Panc1 (cell line): Measurements from ENCODE around the gene ZKSCAN1. TPM values are rescaled to one million over a fixed set of nuclear protein-coding genes. Genes with fewer than 3 reads are reported as not detected.

Experiments
- ATAC-seq: fragments of 200-7000 bp; cut with Tn5 transposase; 2 replicates; pipeline ENCODE4 v1.9.1; 2020; ENCODE audit warnings: mild to moderate bottlenecking, moderate library complexity
- BruUV-seq: library from RNA; stranded (reverse); fragments of 400-500 nt; replicated peaks from 2 replicates; lab custom pipeline; 2021; lab: Mats Ljungman, UMichigan
- CTCF ChIA-PET: fragments of 300-600 bp; sonication (Branson Sonifier 250); formaldehyde crosslinking; loops from one replicate; lab custom pipeline; 2022; ENCODE audit warnings: antibody characterized with exemption; lab: Charles Lee
- POLR2A ChIA-PET: fragments of 300-600 bp; sonication (Branson Sonifier 250); formaldehyde crosslinking; loops from one replicate; lab custom pipeline; 2022; ENCODE audit warnings: antibody characterized with exemption; lab: Charles Lee
- DNase-seq: peaks from one replicate; pipeline ENCODE4 v3.0.0-alpha.2; 2010; ENCODE audit warnings: low read depth, low spot score
- H3K27ac ChIP-seq: 2 replicates; pipeline ENCODE4 v1.5.1; 2011; ENCODE audit warnings: mild to moderate bottlenecking, low read length, inconsistent platforms
- H3K27me3 ChIP-seq: fragments of 200-500 bp; sonication (Bioruptor generic); 2 replicates; pipeline ENCODE4 v1.6.0; 2014; ENCODE audit warnings: low read length, inconsistent platforms; ENCODE audit not compliant: control insufficient read depth, insufficient read depth
- H3K36me3 ChIP-seq: fragments of 200-500 bp; sonication (Bioruptor generic); 2 replicates; pipeline ENCODE4 v1.5.1; 2014; ENCODE audit warnings: inconsistent platforms, mild to moderate bottlenecking, low read length, moderate library complexity; ENCODE audit not compliant: control insufficient read depth, insufficient read depth
- H3K4me1 ChIP-seq: 2 replicates; pipeline ENCODE4 v1.5.1; 2011; ENCODE audit warnings: inconsistent platforms, mild to moderate bottlenecking, low read length, moderate library complexity; ENCODE audit not compliant: control insufficient read depth, insufficient read depth
- H3K4me3 ChIP-seq, 2 experiments: 2 replicates each; pipeline ENCODE4 v1.5.1; 2011 to 2012; ENCODE audit warnings: low read depth in 2 of 2, low read length in 2 of 2, mild to moderate bottlenecking in 2 of 2, inconsistent platforms in 1 of 2, moderate library complexity in 1 of 2
- H3K9me3 ChIP-seq: fragments of 200-500 bp; sonication (Bioruptor generic); 2 replicates; pipeline ENCODE4 v1.5.1; 2014; ENCODE audit warnings: low read depth, mild to moderate bottlenecking, inconsistent platforms, low read length, moderate library complexity; ENCODE audit not compliant: control insufficient read depth, insufficient read depth
- CTCF ChIP-seq: fragments of 450-650 bp; IDR thresholded peaks from 2 replicates; pipeline ENCODE4 v1.5.1; 2017; ENCODE audit warnings: mild to moderate bottlenecking
- POLR2AphosphoS5 ChIP-seq: IDR thresholded peaks from 2 replicates; pipeline ENCODE4 v1.6.1; 2012; ENCODE audit warnings: mild to moderate bottlenecking, low read depth, low read length, moderate library complexity
- REST ChIP-seq, 2 experiments: IDR thresholded peaks; 2 replicates each; pipeline ENCODE4 v1.6.1; 2011 to 2012; ENCODE audit warnings: low read depth in 2 of 2, control low read depth in 1 of 2, low read length in 1 of 2, mild to moderate bottlenecking in 1 of 2, moderate library complexity in 1 of 2; ENCODE audit not compliant: insufficient read depth in 1 of 2
- SIN3A ChIP-seq: IDR thresholded peaks from 2 replicates; pipeline ENCODE4 v1.6.1; 2012; ENCODE audit warnings: low read depth, mild to moderate bottlenecking, low read length, moderate library complexity, borderline replicate concordance; ENCODE audit not compliant: insufficient read depth
- TCF7L2 ChIP-seq: IDR thresholded peaks from 2 replicates; pipeline ENCODE4 v1.6.1; 2011; ENCODE audit warnings: mild to moderate bottlenecking, low read depth, low read length, inconsistent platforms
- in situ Hi-C: cut with HindIII; loops from 2 replicates; pipeline ENCODE4 v1.10.0; 2016; ENCODE audit warnings: low sequenced_read_pairs, low pct_unique_long_range_greater_than_20kb
- intact Hi-C: fragments of 100-400 bp; cut with micrococcal nuclease; formaldehyde crosslinking; loops from one replicate; pipeline ENCODE4 v1.10.0; 2022; ENCODE audit not compliant: unreplicated experiment
- total RNA-seq: library from RNA; stranded (reverse); gene quantifications from one replicate; pipeline ENCODE4 v1.2.1, GENCODE V29; 2021; ENCODE audit not compliant: unreplicated experiment

Gene ZKSCAN1
- total RNA-seq, 1 experiment from 2014 or later: 55.5 TPM

GRCh38 chr7:100023526-100023925, 8.1 kb downstream of the ZKSCAN1 start:
- DNase-seq: no peak
- no peak overlapping the region for H3K27ac ChIP-seq
- H3K4me1 ChIP-seq: no peaks in the 10 kb centered on the region
- H3K4me3 ChIP-seq: no peak overlapping the region
- intact Hi-C loops (no loop called here), in situ Hi-C loops (no loop called here)
- peaks cover 10% of the 10 kb centered on the region for H3K36me3 ChIP-seq
- BruUV-seq: no TSS peak
- no peaks in the 10 kb centered on the region for H3K27me3 ChIP-seq
- ChIA-PET POLR2A (interaction anchor here (0.5 to 0.6 kb wide), 2 partner anchors 9 to 363 kb away, joined by 3 to 7 read pairs; no protein-coding TSS in a partner anchor), CTCF (no interaction called here)
- no peak for ATAC-seq
- no peaks in the 10 kb centered on the region for H3K9me3 ChIP-seq
- TF ChIP-seq CTCF: no peak
- TF ChIP-seq REST (IDR thresholded peaks at IDR 0.05; ENCODE audit: insufficient read depth in 1 of 2, low read depth in 2 of 2, low read length in 1 of 2): no peak
- TF ChIP-seq SIN3A: no peak
- TF ChIP-seq POLR2AphosphoS5: no peak
- no peak for TF ChIP-seq TCF7L2

GRCh38 chr7:100024020-100024619, 8.7 kb downstream of the ZKSCAN1 start:
- DNase-seq (no peak), ATAC-seq (no peak)
- ChIA-PET POLR2A (interaction anchor here (0.6 kb wide), 2 partner anchors 9 to 14 kb away, joined by 3 to 5 read pairs; no protein-coding TSS in a partner anchor), CTCF (no interaction called here)
- in situ Hi-C loops (no loop called here), intact Hi-C loops (no loop called here)
- Histone ChIP-seq H3K36me3 (peaks cover 10% of the 10 kb centered on the region), H3K9me3 (no peaks in the 10 kb centered on the region), H3K27ac (no peak overlapping the region), H3K4me1 (no peaks in the 10 kb centered on the region), H3K27me3 (no peaks in the 10 kb centered on the region), H3K4me3 (no peak overlapping the region)
- TF ChIP-seq SIN3A (no peak), REST (IDR thresholded peaks at IDR 0.05; ENCODE audit: insufficient read depth in 1 of 2, low read depth in 2 of 2, low read length in 1 of 2) (no peak), TCF7L2 (no peak), POLR2AphosphoS5 (no peak), CTCF (no peak)
- no TSS peak for BruUV-seq
